DND-41 (cell line): ENCODE measurements around the gene RNF151.

Source experiments
- CTCF ChIP-seq: IDR thresholded peaks from 2 replicates; pipeline ENCODE4 v1.5.1; 2012; ENCODE audit warnings: borderline replicate concordance, low read length, moderate library complexity, mild to moderate bottlenecking; ENCODE audit not compliant: poor library complexity, severe bottlenecking; ENCODE audit errors: extremely low read depth
- EZH2 ChIP-seq: IDR thresholded peaks from 3 replicates; pipeline ENCODE4 v1.6.1; 2012; ENCODE audit warnings: borderline replicate concordance, low read depth, mild to moderate bottlenecking, moderate library complexity, low read length, inconsistent platforms; ENCODE audit not compliant: severe bottlenecking

GRCh38 chr16:1960665-1961630 is 5.7 kb upstream of the RNF151 start:
- no peak for TF ChIP-seq CTCF
- no peak for TF ChIP-seq EZH2
